Measurements from ENCODE around the gene PCSK4. TPM values are rescaled to one million over a fixed set of nuclear protein-coding genes. Genes with fewer than 3 reads are reported as not detected.
"Not testable (repeated sequence)": the region's sequence is repeated elsewhere in the genome, so short reads cannot be mapped to it uniquely, and the experiment has no call there.

PCSK4 gene
- polyA plus RNA-seq, 1 donor (not counting 4 experiments of a cell fraction or from before 2014, with no cell fraction given) = 0.25 TPM

GRCh38 chr19:1538978-1539377 lies 48.8 kb upstream of the PCSK4 start:
- no peak for DNase-seq (ENCODE audit: low read depth, low spot score)
- H3K4me2 ChIP-seq (ENCODE audit: control insufficient read depth, extremely low read depth, insufficient read depth, low read depth, low read length) = no peak overlapping the region
- no peaks in the 10 kb centered on the region for H3K4me1 ChIP-seq (ENCODE audit: control insufficient read depth, extremely low read depth, insufficient read depth, low read length)
- H3K4me3 ChIP-seq (ENCODE audit: control insufficient read depth in 2 of 3, extremely low read depth in 1 of 3, insufficient read depth in 2 of 3, low read depth in 1 of 3, low read length in 3 of 3) = no peak overlapping the region
- H3K36me3 ChIP-seq (ENCODE audit: control insufficient read depth in 2 of 2, extremely low read depth in 1 of 2, insufficient read depth in 2 of 2, low read length in 2 of 2) = no peaks in the 10 kb centered on the region
- no peak for FAIRE-seq
- no peak overlapping the region for H3K9ac ChIP-seq (ENCODE audit: control insufficient read depth, extremely low read depth, insufficient read depth, low read length)
- no peaks in the 10 kb centered on the region for H3K79me2 ChIP-seq (ENCODE audit: control insufficient read depth, insufficient read depth, low read length)
- no peak overlapping the region for H3K27ac ChIP-seq (ENCODE audit: control insufficient read depth, insufficient read depth, low read length)
- H3K27me3 ChIP-seq (ENCODE audit: control insufficient read depth, extremely low read depth, insufficient read depth, low read length) = peaks cover 6% of the 10 kb centered on the region
- H2AFZ ChIP-seq (ENCODE audit: control insufficient read depth, low read length) = no peak overlapping the region
- TF ChIP-seq CTCF (optimal IDR thresholded peaks at IDR 0.05 in 1 of 3, IDR thresholded peaks at IDR 0.05 in 1 of 3, conservative IDR thresholded peaks at IDR 0.05 in 1 of 3; ENCODE audit: extremely low read depth in 1 of 3, insufficient read depth in 2 of 3, low read length in 3 of 3) = no peak
- TF ChIP-seq EZH2 (IDR thresholded peaks at IDR 0.05; ENCODE audit: low read length) = no peak
- no peaks in the 10 kb centered on the region for H3K9me1 ChIP-seq (ENCODE audit: control insufficient read depth, extremely low read depth, insufficient read depth, low read length)
- H4K20me1 ChIP-seq (ENCODE audit: control insufficient read depth, extremely low read depth, insufficient read depth, low read length) = no peaks in the 10 kb centered on the region
- no peaks in the 10 kb centered on the region for H3K9me3 ChIP-seq (ENCODE audit: control insufficient read depth, low read depth, low read length)
- dilution Hi-C loops (cut with MboI; ENCODE audit: extremely low pct_ligation_motif_present, low sequenced_read_pairs) = no loop called here

- H2AFZ ChIP-seq (ENCODE audit: control insufficient read depth, low read length); H3K27me3 ChIP-seq (ENCODE audit: control insufficient read depth, extremely low read depth, insufficient read depth, low read length); DNase-seq (ENCODE audit: low read depth, low spot score); H3K4me1 ChIP-seq (ENCODE audit: control insufficient read depth, extremely low read depth, insufficient read depth, low read length); H3K79me2 ChIP-seq (ENCODE audit: control insufficient read depth, insufficient read depth, low read length); H4K20me1 ChIP-seq (ENCODE audit: control insufficient read depth, extremely low read depth, insufficient read depth, low read length); H3K4me2 ChIP-seq (ENCODE audit: control insufficient read depth, extremely low read depth, insufficient read depth, low read depth, low read length); H3K4me3 ChIP-seq (ENCODE audit: control insufficient read depth in 2 of 3, extremely low read depth in 1 of 3, insufficient read depth in 2 of 3, low read depth in 1 of 3, low read length in 3 of 3); H3K9ac ChIP-seq (ENCODE audit: control insufficient read depth, extremely low read depth, insufficient read depth, low read length); H3K27ac ChIP-seq (ENCODE audit: control insufficient read depth, insufficient read depth, low read length); H3K9me1 ChIP-seq (ENCODE audit: control insufficient read depth, extremely low read depth, insufficient read depth, low read length); H3K36me3 ChIP-seq (ENCODE audit: control insufficient read depth in 2 of 2, extremely low read depth in 1 of 2, insufficient read depth in 2 of 2, low read length in 2 of 2); H3K9me3 ChIP-seq (ENCODE audit: control insufficient read depth, low read depth, low read length); dilution Hi-C loops (cut with MboI; ENCODE audit: extremely low pct_ligation_motif_present, low sequenced_read_pairs); FAIRE-seq: not testable (repeated sequence)
Measured at GRCh38 chr19:1535699-1536098, 45.5 kb upstream of the PCSK4 start.

GRCh38 chr19:1534972-1535371 lies 44.8 kb upstream of the PCSK4 start:
- H3K9me1 ChIP-seq (ENCODE audit: control insufficient read depth, extremely low read depth, insufficient read depth, low read length) = no peaks in the 10 kb centered on the region
- dilution Hi-C loops (cut with MboI; ENCODE audit: extremely low pct_ligation_motif_present, low sequenced_read_pairs) = no loop called here
- no peak for FAIRE-seq
- no peaks in the 10 kb centered on the region for H3K9me3 ChIP-seq (ENCODE audit: control insufficient read depth, low read depth, low read length)
- H2AFZ ChIP-seq (ENCODE audit: control insufficient read depth, low read length) = no peak overlapping the region
- no peak overlapping the region for H3K27ac ChIP-seq (ENCODE audit: control insufficient read depth, insufficient read depth, low read length)
- no peak overlapping the region for H3K4me2 ChIP-seq (ENCODE audit: control insufficient read depth, extremely low read depth, insufficient read depth, low read depth, low read length)
- no peaks in the 10 kb centered on the region for H3K27me3 ChIP-seq (ENCODE audit: control insufficient read depth, extremely low read depth, insufficient read depth, low read length)
- no peaks in the 10 kb centered on the region for H3K79me2 ChIP-seq (ENCODE audit: control insufficient read depth, insufficient read depth, low read length)
- no peaks in the 10 kb centered on the region for H3K4me1 ChIP-seq (ENCODE audit: control insufficient read depth, extremely low read depth, insufficient read depth, low read length)
- no peak overlapping the region for H3K4me3 ChIP-seq (ENCODE audit: control insufficient read depth in 2 of 3, extremely low read depth in 1 of 3, insufficient read depth in 2 of 3, low read depth in 1 of 3, low read length in 3 of 3)
- no peak for DNase-seq (ENCODE audit: low read depth, low spot score)
- TF ChIP-seq CTCF (optimal IDR thresholded peaks at IDR 0.05 in 1 of 3, IDR thresholded peaks at IDR 0.05 in 1 of 3, conservative IDR thresholded peaks at IDR 0.05 in 1 of 3; ENCODE audit: extremely low read depth in 1 of 3, insufficient read depth in 2 of 3, low read length in 3 of 3) = no peak
- TF ChIP-seq EZH2 (IDR thresholded peaks at IDR 0.05; ENCODE audit: low read length) = no peak
- no peak overlapping the region for H3K9ac ChIP-seq (ENCODE audit: control insufficient read depth, extremely low read depth, insufficient read depth, low read length)
- no peaks in the 10 kb centered on the region for H4K20me1 ChIP-seq (ENCODE audit: control insufficient read depth, extremely low read depth, insufficient read depth, low read length)
- H3K36me3 ChIP-seq (ENCODE audit: control insufficient read depth in 2 of 2, extremely low read depth in 1 of 2, insufficient read depth in 2 of 2, low read length in 2 of 2) = no peaks in the 10 kb centered on the region
